ENCODE data around the gene NFATC3. TPM values are rescaled to one million over a fixed set of nuclear protein-coding genes. Genes with fewer than 3 reads are reported as not detected.

The NFATC3 gene
- total RNA-seq, 1 experiment from 2014 or later = 43.9 TPM

DNA sequence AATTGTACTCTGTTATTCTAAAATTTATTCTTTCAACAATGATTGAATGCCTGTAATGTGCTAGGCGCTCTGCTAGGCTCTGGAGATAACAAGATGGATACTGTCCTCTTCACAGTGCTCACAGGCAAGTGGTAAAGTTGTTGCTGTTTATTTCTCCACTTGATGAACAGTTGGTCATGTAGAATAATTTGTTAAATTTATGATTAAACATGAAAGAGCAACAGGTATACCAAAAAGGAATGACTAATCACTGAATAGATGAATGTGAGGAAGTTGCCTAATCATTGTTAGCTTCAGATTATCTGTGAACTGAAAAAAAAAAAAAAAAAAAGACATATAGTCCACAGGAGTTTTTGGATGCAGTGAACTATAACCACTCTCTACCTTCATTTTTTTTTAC lies 62.3 kb downstream of the NFATC3 start:
- Mint-ChIP-seq H3K9me3 (ENCODE audit: unreplicated experiment) (no peaks in the 10 kb centered on the region), H3K27ac (ENCODE audit: unreplicated experiment) (no peak overlapping the region), H3K36me3 (ENCODE audit: insufficient read depth, unreplicated experiment) (peaks cover 7% of the 10 kb centered on the region), H3K4me3 (ENCODE audit: unreplicated experiment) (no peak overlapping the region), H3K4me1 (ENCODE audit: low read depth, unreplicated experiment) (peaks cover under 1% of the 10 kb centered on the region), H3K27me3 (ENCODE audit: insufficient read depth, unreplicated experiment) (no peaks in the 10 kb centered on the region)
- BruUV-seq (replicated peaks) = no TSS peak
- TF ChIP-seq, protein P1, sequence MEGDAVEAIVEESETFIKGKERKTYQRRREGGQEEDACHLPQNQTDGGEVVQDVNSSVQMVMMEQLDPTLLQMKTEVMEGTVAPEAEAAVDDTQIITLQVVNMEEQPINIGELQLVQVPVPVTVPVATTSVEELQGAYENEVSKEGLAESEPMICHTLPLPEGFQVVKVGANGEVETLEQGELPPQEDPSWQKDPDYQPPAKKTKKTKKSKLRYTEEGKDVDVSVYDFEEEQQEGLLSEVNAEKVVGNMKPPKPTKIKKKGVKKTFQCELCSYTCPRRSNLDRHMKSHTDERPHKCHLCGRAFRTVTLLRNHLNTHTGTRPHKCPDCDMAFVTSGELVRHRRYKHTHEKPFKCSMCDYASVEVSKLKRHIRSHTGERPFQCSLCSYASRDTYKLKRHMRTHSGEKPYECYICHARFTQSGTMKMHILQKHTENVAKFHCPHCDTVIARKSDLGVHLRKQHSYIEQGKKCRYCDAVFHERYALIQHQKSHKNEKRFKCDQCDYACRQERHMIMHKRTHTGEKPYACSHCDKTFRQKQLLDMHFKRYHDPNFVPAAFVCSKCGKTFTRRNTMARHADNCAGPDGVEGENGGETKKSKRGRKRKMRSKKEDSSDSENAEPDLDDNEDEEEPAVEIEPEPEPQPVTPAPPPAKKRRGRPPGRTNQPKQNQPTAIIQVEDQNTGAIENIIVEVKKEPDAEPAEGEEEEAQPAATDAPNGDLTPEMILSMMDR (IDR thresholded peaks at IDR 0.05; ENCODE audit: insufficient read depth in 1 of 2, low read depth in 1 of 2, low read length in 1 of 2, severe bottlenecking in 1 of 2, unreplicated experiment in 1 of 2) = no peak
- H3K4me3 ChIP-seq (ENCODE audit: low read depth, low read length) = no peak overlapping the region
- H3K27me3 ChIP-seq (replicated peaks; ENCODE audit: control insufficient read depth, insufficient read depth, low read length) = no peaks in the 10 kb centered on the region
- ChIA-PET CTCF (interaction anchor here (0.6 kb wide), 1 partner anchor 129 kb away, joined by 4 read pairs; no protein-coding TSS in a partner anchor), POLR2A (interaction anchor here (0.6 kb wide), 1 partner anchor 13 kb away, joined by 9 read pairs; no protein-coding TSS in a partner anchor)
- DNase-seq = no peak
- H3K9me3 ChIP-seq = no peaks in the 10 kb centered on the region
- H3K36me3 ChIP-seq (ENCODE audit: control insufficient read depth, insufficient read depth, low read length) = no peaks in the 10 kb centered on the region
- no peaks in the 10 kb centered on the region for H3K4me1 ChIP-seq
- intact Hi-C loops (cut with micrococcal nuclease; ENCODE audit: unreplicated experiment) = no loop called here

DNA sequence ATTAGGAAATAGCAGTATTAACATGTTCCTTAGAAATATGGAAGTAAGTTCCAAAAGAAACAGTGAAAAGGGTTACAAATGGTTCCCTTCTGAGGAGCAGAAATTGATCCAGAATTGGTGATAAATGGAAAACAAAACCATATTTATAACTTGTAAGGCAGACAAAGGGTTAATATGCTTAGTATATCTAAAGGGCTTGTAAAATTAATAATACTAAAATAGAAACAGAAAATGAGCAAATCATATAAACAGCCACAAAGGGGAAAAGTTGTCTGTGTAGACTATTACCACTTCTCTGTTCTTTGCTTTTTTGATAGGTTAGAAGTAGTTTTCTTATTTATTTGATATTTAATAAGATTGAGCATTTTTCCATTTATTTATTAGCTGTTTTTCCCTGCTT lies 64.4 kb downstream of the NFATC3 start:
- Mint-ChIP-seq H3K4me1 (ENCODE audit: low read depth, unreplicated experiment) (no peaks in the 10 kb centered on the region), H3K27ac (ENCODE audit: unreplicated experiment) (no peak overlapping the region), H3K4me3 (ENCODE audit: unreplicated experiment) (no peak overlapping the region), H3K36me3 (ENCODE audit: insufficient read depth, unreplicated experiment) (peaks cover 7% of the 10 kb centered on the region), H3K27me3 (ENCODE audit: insufficient read depth, unreplicated experiment) (no peaks in the 10 kb centered on the region), H3K9me3 (ENCODE audit: unreplicated experiment) (no peaks in the 10 kb centered on the region)
- ChIA-PET CTCF (no interaction called here), POLR2A (interaction anchor here (0.7 kb wide), 1 partner anchor 13 kb away, joined by 3 read pairs; no protein-coding TSS in a partner anchor)
- Histone ChIP-seq H3K4me3 (ENCODE audit: low read depth, low read length) (no peak overlapping the region), H3K9me3 (no peaks in the 10 kb centered on the region), H3K4me1 (no peaks in the 10 kb centered on the region), H3K36me3 (ENCODE audit: control insufficient read depth, insufficient read depth, low read length) (no peaks in the 10 kb centered on the region), H3K27me3 (replicated peaks; ENCODE audit: control insufficient read depth, insufficient read depth, low read length) (no peaks in the 10 kb centered on the region)
- intact Hi-C loops (cut with micrococcal nuclease; ENCODE audit: unreplicated experiment) = no loop called here
- no TSS peak for BruUV-seq (replicated peaks)
- TF ChIP-seq, protein P1 (IDR thresholded peaks at IDR 0.05; ENCODE audit: insufficient read depth in 1 of 2, low read depth in 1 of 2, low read length in 1 of 2, severe bottlenecking in 1 of 2, unreplicated experiment in 1 of 2) = no peak
- DNase-seq = no peak

DNA sequence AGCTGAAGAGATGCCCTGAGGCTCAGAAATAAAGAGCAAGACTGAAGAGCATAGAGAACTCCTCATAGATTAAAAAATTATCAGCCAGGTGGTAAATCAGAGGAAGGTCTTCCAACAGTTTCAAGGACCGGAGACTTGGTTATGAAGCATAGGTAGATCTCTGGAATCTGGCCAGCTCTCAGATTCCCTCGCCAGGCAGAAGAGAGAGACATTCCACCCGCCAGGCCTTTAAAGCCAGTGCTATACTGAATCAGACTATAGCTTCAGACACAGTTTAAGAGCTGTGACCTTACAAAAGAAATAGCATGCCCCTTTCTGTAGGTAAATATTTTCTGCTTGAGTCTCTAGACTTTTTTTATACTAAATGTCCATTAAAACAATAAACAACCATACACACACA lies 70.3 kb downstream of the NFATC3 start:
- no peaks in the 10 kb centered on the region for H3K9me3 ChIP-seq
- no peaks in the 10 kb centered on the region; the same call in 1 of the 2 replicates for H3K36me3 ChIP-seq (ENCODE audit: control insufficient read depth, insufficient read depth, low read length)
- H3K27ac Mint-ChIP-seq (ENCODE audit: unreplicated experiment) = no peak overlapping the region
- intact Hi-C loops (cut with micrococcal nuclease; ENCODE audit: unreplicated experiment) = no loop called here
- no peak overlapping the region for H3K4me3 ChIP-seq (ENCODE audit: low read depth, low read length)
- H3K4me1 Mint-ChIP-seq (ENCODE audit: low read depth, unreplicated experiment) = no peaks in the 10 kb centered on the region
- POLR2A ChIA-PET = interaction anchor here (0.6 kb wide), 1 partner anchor 216 kb away, joined by 4 read pairs; no protein-coding TSS in a partner anchor
- no peaks in the 10 kb centered on the region for H3K27me3 ChIP-seq (replicated peaks; ENCODE audit: control insufficient read depth, insufficient read depth, low read length)
- no peaks in the 10 kb centered on the region for H3K9me3 Mint-ChIP-seq (ENCODE audit: unreplicated experiment)
- CTCF ChIA-PET = no interaction called here
- DNase-seq = no peak
- H3K4me3 Mint-ChIP-seq (ENCODE audit: unreplicated experiment) = no peak overlapping the region
- BruUV-seq (replicated peaks) = no TSS peak
- H3K27me3 Mint-ChIP-seq (ENCODE audit: insufficient read depth, unreplicated experiment) = no peaks in the 10 kb centered on the region
- peaks cover 8% of the 10 kb centered on the region for H3K36me3 Mint-ChIP-seq (ENCODE audit: insufficient read depth, unreplicated experiment)
- TF ChIP-seq, protein P1 (IDR thresholded peaks at IDR 0.05; ENCODE audit: insufficient read depth in 1 of 2, low read depth in 1 of 2, low read length in 1 of 2, severe bottlenecking in 1 of 2, unreplicated experiment in 1 of 2) = no peak
- no peaks in the 10 kb centered on the region for H3K4me1 ChIP-seq
